HT1080 (cell line): Measurements from ENCODE around the gene ITGA5. TPM values are rescaled to one million over a fixed set of nuclear protein-coding genes. Genes with fewer than 3 reads are reported as not detected.

Experiments used
- DNase-seq: peaks from one replicate; pipeline ENCODE4 v3.0.0-alpha.2; 2015; ENCODE audit warnings: low read depth
- total RNA-seq: library from RNA; depleted of rRNA; stranded (reverse); fragments of >200 nt; shearing (Covaris generic); gene quantifications from 2 replicates; pipeline ENCODE4 v1.2.3, GENCODE V29; 2014

Gene ITGA5
- total RNA-seq, 1 experiment from 2014 or later = 163 TPM

DNA sequence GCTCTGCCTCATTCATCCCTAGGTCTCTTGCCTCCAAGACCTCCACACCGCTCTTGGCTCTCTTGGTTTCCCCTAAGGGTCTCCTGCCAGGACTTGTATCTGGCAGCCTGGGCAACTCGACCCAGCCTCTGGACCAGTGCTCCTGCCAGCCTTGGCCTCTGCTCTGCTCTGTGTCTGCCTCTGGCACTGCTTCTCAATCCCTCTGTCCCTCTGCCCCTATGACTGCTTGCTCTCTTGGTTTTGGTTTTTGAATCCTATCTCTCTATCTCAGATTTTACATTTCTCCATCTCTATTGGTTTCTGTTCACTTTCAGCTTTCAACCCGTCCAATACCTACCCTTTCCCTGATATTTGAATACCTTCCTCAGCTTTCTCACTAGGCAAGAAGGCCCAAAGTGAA is 6.3 kb downstream of the ITGA5 start:
- DNase-seq = no peak

- no peak for DNase-seq
These were observed 6.7 kb downstream of the ITGA5 start for GRCh38 chr12:54412348-54412747.

DNA sequence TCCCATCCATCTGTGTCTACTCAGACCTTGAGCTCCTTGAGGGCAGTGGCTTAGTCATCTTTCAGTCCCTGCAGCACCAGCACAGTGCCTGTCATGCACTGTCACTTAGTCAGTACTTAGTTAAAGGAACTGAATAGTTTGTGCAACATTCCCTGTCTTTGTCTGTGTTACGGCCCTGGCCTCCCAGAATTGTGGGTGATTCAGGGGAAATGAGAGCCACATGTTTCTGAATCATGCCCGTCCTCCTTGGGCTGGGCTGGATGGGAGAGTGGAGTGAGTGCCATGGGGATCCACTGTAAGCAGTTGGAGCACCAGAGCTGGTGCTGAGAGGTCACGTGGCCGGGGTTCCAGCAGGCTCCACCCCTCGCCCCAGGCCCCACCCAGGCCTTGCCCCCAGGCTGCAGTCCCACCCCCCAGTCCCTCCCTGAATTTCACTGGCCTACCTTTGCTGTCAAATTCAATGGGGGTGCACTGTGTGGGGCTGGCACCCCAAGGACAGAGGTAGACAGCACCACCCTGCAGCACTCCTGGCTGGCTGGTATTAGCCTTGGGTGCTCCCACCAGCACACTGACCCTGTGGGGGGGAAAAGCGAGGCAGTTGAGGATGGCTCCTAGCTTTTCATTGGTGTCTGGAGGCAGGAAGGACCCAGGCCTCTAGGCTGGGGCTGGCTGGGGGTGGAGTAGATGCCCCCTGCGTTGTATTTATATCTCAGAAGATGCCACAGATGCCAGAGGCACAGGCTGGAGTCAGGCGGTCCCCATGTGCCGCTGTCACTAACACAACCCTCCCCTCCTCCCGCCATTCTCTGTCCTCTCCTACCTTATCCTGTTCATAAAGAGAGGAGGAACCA is 7.5 kb downstream of the ITGA5 start:
- peak; percentile 99 for DNase-seq

GRCh38 chr12:54409267-54409666 is 9.8 kb downstream of the ITGA5 start:
- no peak for DNase-seq

- DNase-seq = no peak
These were observed 11.7 kb downstream of the ITGA5 start for GRCh38 chr12:54407183-54407905.

DNA sequence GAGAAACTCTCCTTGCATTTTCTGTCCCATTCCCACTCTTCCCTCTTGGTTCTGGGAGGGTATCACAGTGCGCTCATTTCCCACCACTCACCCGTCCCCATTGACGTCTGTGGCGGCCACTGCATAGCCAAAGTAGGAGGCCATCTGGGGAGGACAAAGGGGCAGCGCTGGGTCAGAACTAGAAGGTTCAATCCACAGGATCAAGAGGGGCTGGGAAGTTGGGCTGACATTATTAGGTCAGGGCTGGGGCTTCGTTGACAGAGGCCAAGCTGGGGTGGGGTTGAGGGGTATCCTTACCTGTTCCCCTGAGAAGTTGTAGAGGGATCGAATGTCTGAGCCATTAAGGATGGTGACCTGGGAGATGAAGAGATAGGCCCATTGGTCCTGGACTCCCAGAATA is 13.5 kb downstream of the ITGA5 start:
- DNase-seq = no peak

DNA sequence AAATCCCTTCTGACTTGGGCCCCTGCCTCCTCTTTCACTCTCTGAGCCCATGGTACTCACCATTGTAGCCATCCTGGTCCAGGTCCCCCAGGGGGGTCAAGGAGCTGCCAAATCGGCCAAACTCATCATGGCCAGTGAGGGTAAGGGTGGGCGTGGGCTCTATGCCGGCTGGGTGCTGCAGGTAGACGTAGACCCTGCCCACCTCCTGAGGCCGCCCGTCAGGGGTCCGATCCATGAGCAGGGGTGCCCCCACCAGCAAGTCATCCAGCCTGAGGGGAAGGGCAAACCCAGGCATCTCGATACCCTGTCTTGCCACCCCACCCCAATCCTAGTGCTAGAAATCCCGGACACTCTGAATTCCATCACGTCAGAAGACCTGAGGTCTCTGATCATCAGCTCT is 14.0 kb downstream of the ITGA5 start:
- DNase-seq = no peak

DNA sequence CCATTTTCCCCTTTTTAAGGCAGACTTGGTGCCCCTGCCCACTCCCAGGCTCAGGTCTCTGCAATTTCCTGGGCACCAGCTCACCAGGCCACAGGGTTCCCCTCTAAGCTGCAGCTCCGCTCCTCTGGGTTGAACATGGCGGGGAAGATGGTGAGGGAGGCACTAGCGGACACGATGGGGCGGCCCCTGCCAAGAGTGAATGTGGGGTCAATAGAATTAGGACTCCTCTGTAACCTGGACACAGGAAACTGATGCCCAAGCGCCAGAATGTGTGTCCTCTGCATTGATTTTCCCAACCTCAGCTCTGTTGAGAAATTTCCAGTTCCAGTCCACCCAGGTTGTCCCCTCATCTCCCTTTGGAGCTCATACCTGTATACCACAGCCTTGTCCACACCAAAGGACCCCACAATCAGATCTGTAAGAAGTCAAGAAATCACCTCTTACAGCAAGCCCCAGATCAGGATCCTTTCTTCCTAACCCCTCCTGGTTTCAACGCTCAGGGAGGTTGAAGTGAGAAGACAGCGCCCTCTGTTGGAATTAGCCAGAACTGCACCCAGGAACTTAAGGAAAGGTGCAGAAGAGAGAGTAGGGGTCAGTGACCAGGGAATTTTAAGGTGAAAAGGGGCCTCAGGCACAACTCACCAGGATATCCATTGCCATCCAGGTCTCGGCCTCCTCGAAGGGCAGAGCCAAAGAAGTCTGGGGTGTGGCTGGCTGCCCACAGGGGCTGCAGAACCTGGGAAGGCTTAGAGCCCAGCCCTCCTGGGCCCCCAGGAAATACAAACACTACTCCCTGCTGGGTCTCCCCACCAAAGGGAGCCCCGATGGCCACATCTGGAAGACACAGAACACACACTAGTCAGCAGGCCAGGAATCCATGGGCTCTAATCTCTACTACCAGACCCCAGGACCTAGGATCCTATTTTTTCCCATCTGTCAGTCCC is 14.7 kb downstream of the ITGA5 start:
- DNase-seq = peak; percentile 46

DNA sequence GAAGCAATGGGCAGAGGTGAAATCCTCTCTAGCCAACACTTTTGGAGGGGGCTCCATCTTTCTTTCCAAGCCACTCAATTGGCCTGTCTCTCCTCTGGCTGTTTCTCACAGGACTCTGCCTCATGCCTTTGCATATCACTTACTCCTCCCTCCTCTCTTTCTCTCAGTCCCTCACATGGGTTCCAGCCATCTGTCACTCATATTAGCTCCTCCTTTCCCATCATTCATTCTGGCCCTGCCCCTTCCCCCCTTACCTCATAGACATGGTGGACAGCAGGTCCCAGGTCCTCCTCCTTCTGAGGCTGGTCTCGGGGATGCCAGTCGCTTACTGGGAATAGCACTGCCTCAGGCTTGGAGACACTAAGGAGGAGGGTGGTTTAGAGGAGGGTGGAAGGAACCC is 17.9 kb downstream of the ITGA5 start:
- DNase-seq = no peak

DNA sequence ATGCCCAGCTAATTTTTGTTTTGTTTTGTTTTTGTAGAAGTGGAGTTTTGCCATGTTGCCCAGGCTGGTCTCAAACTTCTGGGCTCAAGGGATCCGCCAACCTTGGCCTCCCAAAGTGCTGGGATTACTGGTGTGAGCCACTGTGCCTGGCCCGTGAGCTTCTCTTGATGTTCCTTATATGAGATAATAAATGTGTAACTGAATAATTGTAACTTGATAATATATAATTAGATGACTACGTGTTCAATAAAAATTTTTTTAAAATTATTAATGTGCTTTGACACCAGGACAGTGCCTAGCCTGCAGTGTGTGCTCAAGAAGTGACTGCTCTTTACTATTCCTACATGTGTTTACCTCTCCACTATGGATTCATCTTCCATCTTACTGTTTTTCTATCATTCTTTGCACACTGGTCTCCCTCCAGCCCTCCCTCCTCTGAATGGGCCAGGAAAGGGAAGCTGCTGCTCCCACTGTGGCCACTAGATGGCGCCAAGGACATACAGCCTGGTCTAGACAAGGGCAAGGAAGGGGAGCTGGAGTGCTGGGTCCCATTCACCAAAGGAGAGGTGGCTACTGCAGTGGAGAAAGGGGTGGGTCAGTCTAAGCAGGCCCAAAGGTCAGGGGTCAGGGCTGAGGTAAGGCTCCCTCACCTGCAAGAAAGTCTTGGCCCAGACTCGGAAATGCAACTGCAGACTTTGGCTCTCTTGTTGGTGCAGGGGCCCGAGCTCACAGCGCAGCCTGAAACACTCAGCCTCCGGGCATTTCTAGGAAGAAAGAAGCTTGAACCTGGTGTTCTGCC is 19.9 kb downstream of the ITGA5 start:
- DNase-seq = peak; percentile 80

GRCh38 chr12:54398218-54398617 is 20.8 kb downstream of the ITGA5 start:
- no peak for DNase-seq

DNA sequence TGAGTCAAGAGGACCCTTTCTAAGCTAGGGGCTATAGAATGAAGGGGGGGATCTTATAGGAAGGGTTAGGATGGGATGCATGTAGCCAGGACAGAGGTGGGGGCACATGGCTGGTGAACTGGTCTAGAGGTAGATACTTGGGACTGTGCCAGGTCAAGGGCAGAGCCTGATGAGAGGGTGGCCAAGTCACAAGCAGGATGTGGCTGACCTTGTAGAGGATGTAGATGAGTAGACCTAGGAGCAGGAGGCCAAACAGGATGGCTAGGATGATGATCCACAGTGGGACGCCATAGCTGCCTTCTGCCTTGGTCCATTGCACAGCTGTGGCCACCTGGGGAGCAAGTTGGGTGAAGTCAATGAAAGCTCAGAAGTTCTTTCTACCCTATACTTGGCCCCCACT is 21.9 kb downstream of the ITGA5 start:
- DNase-seq = no peak

- no peak for DNase-seq
These were observed 23.5 kb downstream of the ITGA5 start for GRCh38 chr12:54395545-54395944.

GRCh38 chr12:54394986-54395385 is 24.1 kb downstream of the ITGA5 start:
- no peak for DNase-seq

DNA sequence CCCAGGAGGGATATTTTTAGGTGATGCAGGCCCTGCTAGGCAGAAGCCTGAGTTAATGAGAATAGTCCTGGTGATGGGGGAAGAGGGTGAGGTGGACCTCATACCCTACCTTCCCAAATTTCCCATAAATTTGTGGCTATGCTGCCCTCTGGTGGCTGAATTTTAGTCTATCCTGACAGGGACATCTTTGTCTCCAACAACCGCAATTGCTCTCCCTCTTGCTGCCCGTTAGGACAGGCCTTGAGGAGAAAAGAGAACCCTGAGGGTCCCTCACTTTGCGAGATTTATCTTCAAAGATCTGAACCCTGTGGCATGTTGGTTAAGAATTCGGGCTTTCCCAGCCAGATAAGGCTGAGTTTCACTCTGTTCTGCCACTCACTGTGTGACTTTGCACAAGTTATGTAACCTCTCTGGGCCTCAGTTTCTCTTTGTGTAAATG is 24.8 kb downstream of the ITGA5 start:
- peak; percentile 41 for DNase-seq

DNA sequence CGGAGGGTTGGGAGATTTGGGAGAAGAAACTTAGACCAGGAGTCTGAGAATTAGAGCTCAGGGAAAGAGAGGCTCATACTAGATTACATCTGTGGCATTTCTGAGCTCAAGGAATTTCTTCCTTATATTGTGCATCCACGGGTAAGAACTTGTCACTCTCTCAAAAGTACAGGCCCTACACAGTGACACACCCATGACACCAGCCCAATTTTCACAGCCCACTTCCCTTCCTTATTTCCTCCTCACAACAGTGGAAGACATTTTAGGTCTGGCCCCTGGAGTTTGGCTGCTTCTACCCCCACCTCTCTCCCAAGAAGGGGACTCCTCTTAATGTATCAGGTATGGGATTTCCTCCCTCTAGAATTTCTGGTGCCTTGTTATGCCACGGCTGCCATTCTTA is 25.3 kb downstream of the ITGA5 start:
- DNase-seq = no peak

GRCh38 chr12:54393207-54393609 is 25.9 kb downstream of the ITGA5 start:
- DNase-seq = no peak

- no peak for DNase-seq
These were observed 26.4 kb downstream of the ITGA5 start for GRCh38 chr12:54392485-54393206.

GRCh38 chr12:54390668-54391551 is 28.2 kb downstream of the ITGA5 start:
- no peak for DNase-seq
